Measurements from ENCODE around the gene UBE2U.
"Not testable (repeated sequence)": the region's sequence is repeated elsewhere in the genome, so short reads cannot be mapped to it uniquely, and the experiment has no call there.

Gene UBE2U

GRCh38 chr1:64240206-64240605 lies 36.8 kb downstream of the UBE2U start:
- Mint-ChIP-seq H3K27ac (no peak overlapping the region), H3K27me3 (peaks cover 4% of the 10 kb centered on the region), H3K36me3 (ENCODE audit: low read depth) (no peaks in the 10 kb centered on the region), H3K4me3 (no peak overlapping the region), H3K4me1 (peaks cover 22% of the 10 kb centered on the region), H3K9me3 (no peaks in the 10 kb centered on the region)
- ATAC-seq (no peak), DNase-seq (no peak)

- peaks cover 4% of the 10 kb centered on the region for H3K27me3 Mint-ChIP-seq
- DNase-seq = no peak
- no peaks in the 10 kb centered on the region for H3K9me3 Mint-ChIP-seq
- H3K4me1 Mint-ChIP-seq = peaks cover 27% of the 10 kb centered on the region
- no peak overlapping the region for H3K27ac Mint-ChIP-seq
- no peaks in the 10 kb centered on the region for H3K36me3 Mint-ChIP-seq (ENCODE audit: low read depth)
- H3K4me3 Mint-ChIP-seq = no peak overlapping the region
- no peak for ATAC-seq
Observed at GRCh38 chr1:64241069-64241468, 37.6 kb downstream of the UBE2U start.

GRCh38 chr1:64242895-64243756 lies 39.7 kb downstream of the UBE2U start:
- Mint-ChIP-seq H3K4me3 (peak overlapping the region; percentile 54), H3K27ac (no peak overlapping the region), H3K9me3 (no peaks in the 10 kb centered on the region), H3K27me3 (peaks cover 9% of the 10 kb centered on the region), H3K4me1 (peaks cover 27% of the 10 kb centered on the region), H3K36me3 (ENCODE audit: low read depth) (no peaks in the 10 kb centered on the region)
- no peak for DNase-seq
- ATAC-seq = no peak

GRCh38 chr1:64243757-64244080 lies 40.3 kb downstream of the UBE2U start:
- no peak overlapping the region for H3K27ac Mint-ChIP-seq
- H3K4me3 Mint-ChIP-seq = peak overlapping the region; percentile 54
- H3K4me1 Mint-ChIP-seq = peaks cover 27% of the 10 kb centered on the region
- no peaks in the 10 kb centered on the region for H3K9me3 Mint-ChIP-seq
- H3K27me3 Mint-ChIP-seq = peaks cover 10% of the 10 kb centered on the region
- H3K36me3 Mint-ChIP-seq (ENCODE audit: low read depth) = no peaks in the 10 kb centered on the region
- ATAC-seq = no peak
- DNase-seq = no peak

- Mint-ChIP-seq H3K27ac (peak overlapping the region; percentile 74), H3K4me3 (peak overlapping the region; percentile 61), H3K4me1 (peaks cover 27% of the 10 kb centered on the region), H3K9me3 (no peaks in the 10 kb centered on the region), H3K27me3 (peaks cover 14% of the 10 kb centered on the region), H3K36me3 (ENCODE audit: low read depth) (no peaks in the 10 kb centered on the region)
- DNase-seq (no peak), ATAC-seq (no peak)
Observed at GRCh38 chr1:64245495-64245894, 42.1 kb downstream of the UBE2U start.

GRCh38 chr1:64246294-64246917 lies 43.0 kb downstream of the UBE2U start:
- DNase-seq (no peak), ATAC-seq (no peak)
- no peak overlapping the region for H3K4me3 Mint-ChIP-seq
- no peak overlapping the region for H3K27ac Mint-ChIP-seq
- H3K9me3 Mint-ChIP-seq = no peaks in the 10 kb centered on the region
- H3K36me3 Mint-ChIP-seq (ENCODE audit: low read depth) = no peaks in the 10 kb centered on the region
- peaks cover 27% of the 10 kb centered on the region for H3K4me1 Mint-ChIP-seq
- peaks cover 14% of the 10 kb centered on the region for H3K27me3 Mint-ChIP-seq

GRCh38 chr1:64248065-64248464 lies 44.6 kb downstream of the UBE2U start:
- H3K27ac Mint-ChIP-seq = no peak overlapping the region
- H3K27me3 Mint-ChIP-seq = peaks cover 18% of the 10 kb centered on the region
- peaks cover 25% of the 10 kb centered on the region for H3K4me1 Mint-ChIP-seq
- H3K4me3 Mint-ChIP-seq = no peak overlapping the region
- H3K36me3 Mint-ChIP-seq (ENCODE audit: low read depth) = no peaks in the 10 kb centered on the region
- DNase-seq (no peak), ATAC-seq (no peak)
- H3K9me3 Mint-ChIP-seq = no peaks in the 10 kb centered on the region

- H3K9me3 Mint-ChIP-seq; H3K4me1 Mint-ChIP-seq; H3K4me3 Mint-ChIP-seq; H3K36me3 Mint-ChIP-seq (ENCODE audit: low read depth); ATAC-seq; DNase-seq; H3K27ac Mint-ChIP-seq: not testable (repeated sequence)
- H3K27me3 Mint-ChIP-seq = peaks cover 37% of the 10 kb centered on the region
Observed at GRCh38 chr1:64250472-64250871, 47.0 kb downstream of the UBE2U start.

- Mint-ChIP-seq H3K36me3 (ENCODE audit: low read depth) (no peaks in the 10 kb centered on the region), H3K27ac (no peak overlapping the region), H3K27me3 (peaks cover 45% of the 10 kb centered on the region), H3K4me3 (no peak overlapping the region), H3K4me1 (no peaks in the 10 kb centered on the region), H3K9me3 (no peaks in the 10 kb centered on the region)
- ATAC-seq (no peak), DNase-seq (no peak)
Observed at GRCh38 chr1:64251971-64252370, 48.5 kb downstream of the UBE2U start.

- not testable (repeated sequence) for DNase-seq, H3K4me1 Mint-ChIP-seq
Observed at GRCh38 chr1:64257233-64257632, 53.8 kb downstream of the UBE2U start.

GRCh38 chr1:64258444-64258843 lies 55.0 kb downstream of the UBE2U start:
- H3K27ac Mint-ChIP-seq; H3K36me3 Mint-ChIP-seq (ENCODE audit: low read depth); H3K4me1 Mint-ChIP-seq; H3K9me3 Mint-ChIP-seq; ATAC-seq; H3K4me3 Mint-ChIP-seq; DNase-seq: not testable (repeated sequence)
- H3K27me3 Mint-ChIP-seq = peaks cover 36% of the 10 kb centered on the region

More at GRCh38 chr1:64257233-64257632, 53.8 kb downstream of the UBE2U start:
- H3K36me3 Mint-ChIP-seq (ENCODE audit: low read depth); ATAC-seq; H3K4me3 Mint-ChIP-seq; H3K27ac Mint-ChIP-seq; H3K9me3 Mint-ChIP-seq: not testable (repeated sequence)
- peaks cover 39% of the 10 kb centered on the region for H3K27me3 Mint-ChIP-seq

- Mint-ChIP-seq H3K4me3 (no peak overlapping the region), H3K27me3 (peaks cover 16% of the 10 kb centered on the region), H3K36me3 (ENCODE audit: low read depth) (no peaks in the 10 kb centered on the region), H3K4me1 (no peaks in the 10 kb centered on the region), H3K27ac (no peak overlapping the region), H3K9me3 (no peaks in the 10 kb centered on the region)
- DNase-seq = no peak
- ATAC-seq = no peak
Observed at GRCh38 chr1:64263335-64263734, 59.9 kb downstream of the UBE2U start.

GRCh38 chr1:64263856-64264255 lies 60.4 kb downstream of the UBE2U start:
- Mint-ChIP-seq H3K9me3 (no peaks in the 10 kb centered on the region), H3K36me3 (ENCODE audit: low read depth) (no peaks in the 10 kb centered on the region), H3K4me1 (no peaks in the 10 kb centered on the region), H3K27ac (no peak overlapping the region), H3K4me3 (no peak overlapping the region), H3K27me3 (peaks cover 16% of the 10 kb centered on the region)
- DNase-seq = no peak
- no peak for ATAC-seq

GRCh38 chr1:64265141-64265540 lies 61.7 kb downstream of the UBE2U start:
- H3K4me3 Mint-ChIP-seq = no peak overlapping the region
- H3K27me3 Mint-ChIP-seq = peaks cover 17% of the 10 kb centered on the region
- DNase-seq (no peak), ATAC-seq (no peak)
- H3K36me3 Mint-ChIP-seq (ENCODE audit: low read depth) = no peaks in the 10 kb centered on the region
- H3K9me3 Mint-ChIP-seq = no peaks in the 10 kb centered on the region
- H3K4me1 Mint-ChIP-seq = no peaks in the 10 kb centered on the region
- H3K27ac Mint-ChIP-seq = no peak overlapping the region

GRCh38 chr1:64266991-64267390 lies 63.6 kb downstream of the UBE2U start:
- ATAC-seq (no peak), DNase-seq (no peak)
- Mint-ChIP-seq H3K27me3 (peaks cover 11% of the 10 kb centered on the region), H3K36me3 (ENCODE audit: low read depth) (no peaks in the 10 kb centered on the region), H3K4me3 (no peak overlapping the region), H3K27ac (no peak overlapping the region), H3K4me1 (no peaks in the 10 kb centered on the region), H3K9me3 (no peaks in the 10 kb centered on the region)
